Prostate gland (tissue), 2 donors: ENCODE measurements around the gene DEFB128. TPM values are rescaled to one million over a fixed set of nuclear protein-coding genes. Genes with fewer than 3 reads are reported as not detected.
"Not testable (repeated sequence)": the region's sequence is repeated elsewhere in the genome, so short reads cannot be mapped to it uniquely, and the experiment has no call there.

Source experiments
- DNase-seq: peaks from one replicate; pipeline ENCODE4 v3.0.0-alpha.2; 2019; ENCODE audit warnings: low spot score
- H3K27ac ChIP-seq, 2 donors: fragments of 200-600 bp; sonication (generic); 2 replicates each; pipeline ENCODE4 v1.5.1; 2017 to 2019
- H3K27me3 ChIP-seq: fragments of 200-600 bp; sonication (generic); replicated peaks from 2 replicates; pipeline ENCODE4 v1.5.1; 2019; ENCODE audit not compliant: insufficient read depth
- H3K36me3 ChIP-seq, 2 donors: fragments of 200-600 bp; sonication (generic); 1 replicate in 1 of 2; 2 replicates in 1 of 2; pipeline versions ENCODE4 v1.5.1 to v1.8.1; 2017 to 2019
- H3K4me1 ChIP-seq: fragments of 200-600 bp; sonication (generic); replicated peaks from 2 replicates; pipeline ENCODE4 v1.5.1; 2019
- H3K4me3 ChIP-seq, 2 donors: fragments of 200-600 bp; sonication (generic); 2 replicates each; pipeline ENCODE4 v1.5.1; 2017 to 2019
- H3K9me3 ChIP-seq: fragments of 200-600 bp; sonication (generic); 2 replicates; pipeline ENCODE4 v1.5.1; 2017
- CTCF ChIP-seq, 4 experiments: fragments of 200-600 bp in 2 of 4; fragments of 450-650 bp in 2 of 4; sonication (generic) in 2 of 4; IDR thresholded peaks; 1 replicate in 3 of 4; 2 replicates in 1 of 4; pipeline ENCODE4 v1.5.1; 2016 to 2019; ENCODE audit warnings: antibody characterized with exemption in 4 of 4, mild to moderate bottlenecking in 2 of 4, moderate library complexity in 2 of 4
- POLR2A ChIP-seq: fragments of 450-650 bp; IDR thresholded peaks from one replicate; pipeline ENCODE4 v1.6.1; 2016; ENCODE audit warnings: antibody characterized with exemption, mild to moderate bottlenecking
- POLR2AphosphoS5 ChIP-seq: sonication (generic); formaldehyde crosslinking; IDR thresholded peaks from one replicate; pipeline ENCODE4 v1.6.1; 2017; ENCODE audit warnings: antibody characterized with exemption
- WGBS: methylation state at CpG from one replicate; pipeline ENCODE4 v1.1.5; 2018; 5-methylcytosine and 5-hydroxymethylcytosine counted together
- intact Hi-C: fragments of 100-400 bp; cut with DNase I; formaldehyde crosslinking; loops from one replicate; pipeline ENCODE4 v1.14.2; 2022
- total RNA-seq, 2 donors: library from RNA; depleted of rRNA; stranded (reverse); fragments of >200 nt; gene quantifications; one replicate each; pipeline ENCODE4 v1.1.0, GENCODE V29; 2016

Gene DEFB128
- total RNA-seq, 2 donors from 2014 or later = not detected

GRCh38 chr20:226958-227357, 37.4 kb upstream of the DEFB128 start, which contains the start of gene DEFB129:
Gene DEFB129, plus strand, starts transcription at chr20:227258. Its CDS starts 31 bp downstream, at chr20:227289.
- intact Hi-C loops = no loop called here
- DNase-seq = no peak
- WGBS = 59% methylated on average over 3 of the region's 3 CpGs
- Histone ChIP-seq H3K9me3 (no peaks in the 10 kb centered on the region), H3K4me3 (no peak within 1 kb of the TSS), H3K36me3 (no peaks in the 10 kb centered on the region), H3K27me3 (no peaks in the 10 kb centered on the region), H3K4me1 (no peaks in the 10 kb centered on the region), H3K27ac (no peak within 1 kb of the TSS)
- TF ChIP-seq CTCF (IDR thresholded peaks at IDR 0.05) = no peak
- TF ChIP-seq POLR2AphosphoS5 = no peak
- no peak for TF ChIP-seq POLR2A

- H3K27me3 ChIP-seq, H3K27ac ChIP-seq, H3K9me3 ChIP-seq, H3K4me3 ChIP-seq, intact Hi-C loops, H3K36me3 ChIP-seq, DNase-seq, H3K4me1 ChIP-seq: not testable (repeated sequence)
- WGBS = 93% methylated on average over 3 of the region's 3 CpGs
These were observed 36.4 kb upstream of the DEFB128 start for GRCh38 chr20:225879-226278.

GRCh38 chr20:221258-221830, 31.8 kb upstream of the DEFB128 start:
- no peaks in the 10 kb centered on the region for H3K4me1 ChIP-seq
- H3K27ac ChIP-seq = no peak overlapping the region
- no peak for TF ChIP-seq POLR2A
- TF ChIP-seq POLR2AphosphoS5 = no peak
- TF ChIP-seq CTCF (IDR thresholded peaks at IDR 0.05) = no peak
- H3K9me3 ChIP-seq = no peaks in the 10 kb centered on the region
- DNase-seq = no peak
- 47% methylated on average over 1 of the region's 1 CpG for WGBS
- no peaks in the 10 kb centered on the region for H3K27me3 ChIP-seq
- H3K36me3 ChIP-seq = no peaks in the 10 kb centered on the region
- H3K4me3 ChIP-seq = no peak overlapping the region
- intact Hi-C loops = no loop called here

- Histone ChIP-seq H3K27ac (no peak overlapping the region), H3K4me3 (no peak overlapping the region), H3K4me1 (no peaks in the 10 kb centered on the region), H3K9me3 (no peaks in the 10 kb centered on the region), H3K36me3 (no peaks in the 10 kb centered on the region), H3K27me3 (no peaks in the 10 kb centered on the region)
- no peak for DNase-seq
- 11% methylated on average over 1 of the region's 1 CpG for WGBS
- intact Hi-C loops = no loop called here
- TF ChIP-seq CTCF (IDR thresholded peaks at IDR 0.05) (no peak), POLR2AphosphoS5 (no peak), POLR2A (no peak)
These were observed 30.0 kb upstream of the DEFB128 start for GRCh38 chr20:219290-220115.

- no peak for DNase-seq
- no peaks in the 10 kb centered on the region for H3K9me3 ChIP-seq
- WGBS = 65% methylated on average over 1 of the region's 1 CpG
- H3K36me3 ChIP-seq = no peaks in the 10 kb centered on the region
- H3K27me3 ChIP-seq = no peaks in the 10 kb centered on the region
- H3K27ac ChIP-seq = no peak overlapping the region
- H3K4me3 ChIP-seq = no peak overlapping the region
- intact Hi-C loops = no loop called here
- TF ChIP-seq POLR2A (no peak), POLR2AphosphoS5 (no peak), CTCF (IDR thresholded peaks at IDR 0.05) (no peak)
- H3K4me1 ChIP-seq = no peaks in the 10 kb centered on the region
These were observed 27.8 kb upstream of the DEFB128 start for GRCh38 chr20:217266-217665.
